Cardiac muscle cell (in vitro differentiated cells and primary cell): ENCODE measurements around the gene DMAP1. TPM values are rescaled to one million over a fixed set of nuclear protein-coding genes. Genes with fewer than 3 reads are reported as not detected.

Experiments used
- DNase-seq, 2 donors: peaks; one replicate each; pipeline versions ENCODE4 v3.0.0 to v3.0.0-alpha.2; 2010 to 2017; ENCODE audit warnings: low read depth in 1 of 2, low spot score in 1 of 2
- H3K27ac ChIP-seq: fragments of 200-600 bp; sonication (generic); 2 replicates; pipeline ENCODE4 v1.5.1; 2016
- H3K27me3 ChIP-seq: fragments of 200-600 bp; sonication (generic); 2 replicates; pipeline ENCODE4 v1.6.0; 2016; ENCODE audit warnings: control low read depth
- H3K36me3 ChIP-seq: fragments of 200-600 bp; sonication (generic); 2 replicates; pipeline ENCODE4 v1.5.1; 2016; ENCODE audit warnings: control low read depth
- H3K4me1 ChIP-seq: fragments of 200-600 bp; sonication (generic); 2 replicates; pipeline ENCODE4 v1.8.1; 2017; ENCODE audit warnings: low read depth, mild to moderate bottlenecking, mixed run types
- H3K4me3 ChIP-seq: fragments of 200-600 bp; sonication (generic); 2 replicates; pipeline ENCODE4 v1.5.1; 2016; ENCODE audit warnings: mild to moderate bottlenecking
- H3K9me3 ChIP-seq: fragments of 200-600 bp; sonication (generic); 2 replicates; pipeline ENCODE4 v1.5.1; 2017; ENCODE audit warnings: low read depth, mild to moderate bottlenecking, control low read depth
- polyA plus RNA-seq: library from polyadenylated mRNA; unstranded; fragments of >200 nt; fragmentation: Nextera tagmentation; extraction: Ambion mirVana; gene quantifications from 2 replicates; pipeline ENCODE4 v1.2.1, GENCODE V29; 2016
- total RNA-seq: library from RNA; depleted of rRNA; stranded (reverse); fragments of >200 nt; gene quantifications from 2 replicates; pipeline ENCODE4 v1.2.3, GENCODE V29; 2016
- TF ChIP-seq, protein P1 (sequence below): IDR thresholded peaks from 2 replicates; pipeline ENCODE4 v1.5.1; 2012; ENCODE audit warnings: low read depth, mild to moderate bottlenecking, low read length

DMAP1 gene
- total and polyA plus RNA-seq, 2 experiments from 2014 or later, result 77.5 to 93.3 TPM

DNA sequence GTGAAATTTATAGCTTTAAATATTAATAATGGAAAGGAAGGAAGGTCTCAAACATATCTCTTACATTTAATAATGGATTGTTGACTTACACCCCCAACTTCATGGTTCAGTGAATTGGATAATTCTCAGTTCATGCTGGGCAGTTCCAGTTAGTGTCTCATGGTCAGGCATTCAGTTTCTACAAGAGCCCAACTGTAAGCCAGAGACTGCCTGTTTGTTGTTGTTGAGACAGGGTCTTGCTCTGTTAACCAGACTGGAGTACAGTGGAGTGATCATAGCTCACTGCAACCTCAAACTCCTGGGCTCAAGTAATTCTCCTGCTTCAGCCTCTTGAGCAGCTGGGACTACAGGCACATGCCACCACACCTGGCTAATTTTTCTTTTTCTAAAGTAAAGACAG lies 5.0 kb upstream of the DMAP1 start:
- H3K27me3 ChIP-seq, result no peaks in the 10 kb centered on the region
- H3K4me1 ChIP-seq, result peaks cover 4% of the 10 kb centered on the region
- no peaks in the 10 kb centered on the region for H3K9me3 ChIP-seq
- TF ChIP-seq, protein P1, sequence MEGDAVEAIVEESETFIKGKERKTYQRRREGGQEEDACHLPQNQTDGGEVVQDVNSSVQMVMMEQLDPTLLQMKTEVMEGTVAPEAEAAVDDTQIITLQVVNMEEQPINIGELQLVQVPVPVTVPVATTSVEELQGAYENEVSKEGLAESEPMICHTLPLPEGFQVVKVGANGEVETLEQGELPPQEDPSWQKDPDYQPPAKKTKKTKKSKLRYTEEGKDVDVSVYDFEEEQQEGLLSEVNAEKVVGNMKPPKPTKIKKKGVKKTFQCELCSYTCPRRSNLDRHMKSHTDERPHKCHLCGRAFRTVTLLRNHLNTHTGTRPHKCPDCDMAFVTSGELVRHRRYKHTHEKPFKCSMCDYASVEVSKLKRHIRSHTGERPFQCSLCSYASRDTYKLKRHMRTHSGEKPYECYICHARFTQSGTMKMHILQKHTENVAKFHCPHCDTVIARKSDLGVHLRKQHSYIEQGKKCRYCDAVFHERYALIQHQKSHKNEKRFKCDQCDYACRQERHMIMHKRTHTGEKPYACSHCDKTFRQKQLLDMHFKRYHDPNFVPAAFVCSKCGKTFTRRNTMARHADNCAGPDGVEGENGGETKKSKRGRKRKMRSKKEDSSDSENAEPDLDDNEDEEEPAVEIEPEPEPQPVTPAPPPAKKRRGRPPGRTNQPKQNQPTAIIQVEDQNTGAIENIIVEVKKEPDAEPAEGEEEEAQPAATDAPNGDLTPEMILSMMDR, result no peak
- DNase-seq, result no peak
- no peak overlapping the region for H3K4me3 ChIP-seq
- H3K27ac ChIP-seq, result no peak overlapping the region
- H3K36me3 ChIP-seq, result no peaks in the 10 kb centered on the region

DNA sequence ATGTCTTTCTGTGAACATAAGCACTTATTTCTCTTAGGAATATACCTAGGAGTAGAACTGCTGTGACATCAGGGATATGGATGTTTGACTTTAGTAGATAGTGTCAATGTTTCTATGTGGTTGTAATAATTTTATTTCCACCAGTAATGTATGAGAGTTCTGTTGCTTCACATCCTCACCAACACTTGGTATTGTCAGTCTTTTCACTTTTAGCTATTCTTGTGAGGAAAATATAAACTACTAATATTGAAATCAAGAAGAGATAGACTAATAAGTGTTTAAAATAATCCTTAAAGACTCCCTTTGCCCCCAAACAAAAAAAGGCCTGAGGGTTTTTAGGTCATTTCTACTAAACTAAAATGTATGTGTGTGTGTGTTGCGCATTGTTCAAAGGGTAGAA lies 2.7 kb upstream of the DMAP1 start:
- Histone ChIP-seq H3K27me3 (no peaks in the 10 kb centered on the region), H3K36me3 (peaks cover 3% of the 10 kb centered on the region), H3K4me3 (no peak overlapping the region), H3K9me3 (no peaks in the 10 kb centered on the region), H3K4me1 (peaks cover 4% of the 10 kb centered on the region), H3K27ac (no peak overlapping the region)
- no peak for DNase-seq
- TF ChIP-seq, protein P1, result no peak

DNA sequence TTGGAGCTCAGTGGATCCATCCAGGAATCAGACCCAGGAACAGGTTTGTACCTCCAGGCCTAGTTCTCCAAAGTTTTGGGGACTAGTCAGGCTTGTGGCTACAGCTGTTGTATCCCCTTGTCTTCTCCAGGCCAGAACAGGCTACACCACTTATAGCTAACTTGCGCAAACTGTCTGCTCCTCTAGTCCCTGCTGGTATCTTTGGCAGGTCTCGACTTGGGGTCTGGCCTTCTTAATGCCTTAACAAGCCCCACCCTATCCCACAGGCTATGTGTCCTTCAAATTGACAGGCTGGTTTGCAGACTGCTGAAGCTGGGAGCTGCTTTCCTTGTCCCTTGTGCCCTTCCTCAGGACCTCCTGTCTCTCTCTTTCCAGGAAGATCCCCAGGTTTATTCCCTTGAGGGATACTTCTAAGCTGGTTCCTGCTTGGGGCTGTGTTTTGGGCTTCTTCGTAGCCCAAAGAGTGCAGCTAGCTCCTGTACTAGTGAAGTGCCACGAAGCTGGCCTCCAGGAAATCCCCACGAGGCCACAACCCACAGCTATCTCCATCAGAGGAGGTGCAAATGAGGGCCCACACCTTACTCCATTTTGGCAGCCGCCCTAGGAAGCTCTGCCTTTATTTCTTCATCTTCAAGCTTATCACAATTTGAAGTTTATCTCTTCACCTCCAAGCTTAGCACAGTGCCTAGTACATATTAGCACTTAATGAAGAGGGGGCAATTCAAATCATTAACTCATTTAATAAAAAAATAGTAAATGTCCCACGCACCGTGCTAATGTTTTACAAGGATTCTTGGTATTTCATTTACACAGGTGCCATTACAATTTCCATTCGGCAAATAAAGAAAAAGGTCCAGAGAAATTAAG lies 683 bp upstream of the DMAP1 start:
- DNase-seq, result no peak

DNA sequence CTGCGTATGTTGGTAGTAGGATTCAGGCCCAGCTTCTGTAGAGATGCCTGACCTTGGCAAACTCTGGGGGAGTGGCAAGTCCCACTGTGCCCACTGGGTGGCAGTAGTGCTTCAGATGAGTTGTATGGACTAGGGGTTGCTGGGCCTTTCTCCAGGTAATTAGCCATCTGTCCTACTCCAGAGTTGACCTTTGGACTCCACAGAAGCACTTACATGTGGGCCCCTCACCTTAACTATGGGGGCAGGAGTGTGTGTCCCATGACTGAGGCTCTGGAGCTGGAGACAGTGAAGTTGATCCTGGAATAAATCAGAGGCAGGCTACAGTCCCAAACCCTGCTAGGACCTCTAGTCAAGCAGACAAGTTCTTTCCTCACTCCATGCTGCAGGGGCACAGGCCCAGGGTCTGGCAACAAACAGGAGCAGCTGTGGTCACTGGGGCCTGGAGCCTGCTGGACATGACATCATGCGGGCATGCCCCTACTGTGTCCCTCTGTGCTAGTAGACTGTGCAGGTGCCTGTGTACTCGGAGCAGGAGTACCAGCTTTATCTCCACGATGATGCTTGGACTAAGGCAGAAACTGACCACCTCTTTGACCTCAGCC lies 4.6 kb downstream of the DMAP1 start:
- Histone ChIP-seq H3K27ac (no peak overlapping the region), H3K4me3 (no peak overlapping the region), H3K4me1 (peaks cover 5% of the 10 kb centered on the region), H3K36me3 (peaks cover 28% of the 10 kb centered on the region), H3K27me3 (no peaks in the 10 kb centered on the region), H3K9me3 (no peaks in the 10 kb centered on the region)
- TF ChIP-seq, protein P1, result peak; percentile 89
- peak; percentile 75 to 86 for DNase-seq

More for the DNA sequence above, 683 bp upstream of the DMAP1 start:
- TF ChIP-seq, protein P1, result no peak
- H3K4me3 ChIP-seq, result peak overlapping the region; percentile 96
- H3K27me3 ChIP-seq, result no peaks in the 10 kb centered on the region
- peaks cover 4% of the 10 kb centered on the region for H3K4me1 ChIP-seq
- H3K36me3 ChIP-seq, result peaks cover 8% of the 10 kb centered on the region
- H3K9me3 ChIP-seq, result no peaks in the 10 kb centered on the region
- H3K27ac ChIP-seq, result peak overlapping the region; percentile 11

DNA sequence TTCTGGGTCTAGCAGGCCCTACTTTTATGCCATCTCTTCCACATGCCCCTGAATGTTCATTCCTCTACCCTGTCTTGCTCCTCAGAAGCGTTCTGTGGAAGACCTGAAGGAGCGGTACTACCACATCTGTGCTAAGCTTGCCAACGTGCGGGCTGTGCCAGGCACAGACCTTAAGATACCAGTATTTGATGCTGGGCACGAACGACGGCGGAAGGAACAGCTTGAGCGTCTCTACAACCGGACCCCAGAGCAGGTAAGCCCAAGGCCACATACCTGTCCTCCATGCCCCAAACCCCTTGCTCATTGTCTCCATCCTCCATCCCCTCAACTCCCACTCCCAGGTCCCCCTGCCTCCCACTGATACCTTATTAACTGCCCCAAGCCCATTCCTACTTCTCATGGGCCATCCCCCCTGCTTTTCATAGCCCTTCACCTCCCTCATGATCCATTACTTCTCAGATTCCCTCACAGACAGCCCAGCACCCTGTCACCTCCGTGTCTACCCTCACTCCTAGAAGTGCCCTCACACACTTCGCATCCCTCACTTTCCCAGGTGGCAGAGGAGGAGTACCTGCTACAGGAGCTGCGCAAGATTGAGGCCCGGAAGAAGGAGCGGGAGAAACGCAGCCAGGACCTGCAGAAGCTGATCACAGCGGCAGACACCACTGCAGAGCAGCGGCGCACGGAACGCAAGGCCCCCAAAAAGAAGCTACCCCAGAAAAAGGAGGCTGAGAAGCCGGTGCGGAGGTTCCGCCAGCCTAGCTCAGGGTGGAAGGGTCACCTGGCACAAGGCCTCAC lies 5.4 kb downstream of the DMAP1 start:
- H3K36me3 ChIP-seq, result peaks cover 28% of the 10 kb centered on the region
- H3K4me1 ChIP-seq, result peaks cover 5% of the 10 kb centered on the region
- H3K27me3 ChIP-seq, result no peaks in the 10 kb centered on the region
- H3K27ac ChIP-seq, result no peak overlapping the region
- TF ChIP-seq, protein P1, result no peak
- no peak for DNase-seq
- H3K9me3 ChIP-seq, result no peaks in the 10 kb centered on the region
- no peak overlapping the region for H3K4me3 ChIP-seq
